ENCODE results near the gene IQCN. TPM values are rescaled to one million over a fixed set of nuclear protein-coding genes. Genes with fewer than 3 reads are reported as not detected.

The IQCN gene
- total RNA-seq, 1 donor from 2014 or later = 0.47 TPM

DNA sequence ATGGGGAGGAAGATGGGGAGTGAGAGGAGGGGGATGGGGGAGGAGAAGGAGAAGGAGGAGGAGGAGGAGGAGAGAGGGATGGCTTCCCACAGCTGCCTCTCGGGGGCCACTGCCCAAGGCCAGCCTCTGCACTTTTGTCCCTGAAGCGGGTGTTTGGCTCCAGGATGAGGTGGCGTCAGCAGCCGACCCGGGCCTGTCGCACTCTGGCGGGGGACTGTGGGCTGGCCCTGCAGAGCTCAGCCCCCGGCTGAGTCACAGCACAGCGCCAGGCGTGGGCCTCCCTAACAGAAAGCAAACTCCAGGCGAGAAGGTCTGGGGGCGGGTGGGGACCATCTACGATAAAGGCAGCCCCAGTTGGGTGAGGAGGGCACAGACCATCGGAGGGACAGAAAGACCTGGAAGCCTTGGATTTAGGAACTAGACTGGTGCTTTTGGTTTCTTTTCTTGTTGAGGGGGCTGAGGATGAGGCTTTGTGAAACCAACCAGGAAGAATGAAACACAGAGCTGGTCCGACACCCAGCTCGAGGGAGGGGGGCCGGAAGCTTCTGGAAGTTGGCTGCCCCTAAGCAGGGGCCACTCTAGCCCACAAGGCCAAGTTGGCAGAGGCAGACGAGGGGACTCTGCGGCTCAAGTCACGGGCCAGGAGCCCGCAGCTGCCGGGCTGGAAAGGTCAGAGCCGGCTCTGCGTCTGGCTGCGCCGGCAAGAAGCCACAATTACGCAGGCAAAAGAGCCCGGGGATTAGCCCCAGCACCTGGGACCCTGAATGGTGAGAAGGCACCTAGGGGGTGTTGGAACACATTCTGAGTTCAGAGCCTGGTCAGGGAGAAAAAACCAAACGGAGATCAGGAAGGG is 30.4 kb upstream of the IQCN start:
- peak; percentile 71 for DNase-seq

DNA sequence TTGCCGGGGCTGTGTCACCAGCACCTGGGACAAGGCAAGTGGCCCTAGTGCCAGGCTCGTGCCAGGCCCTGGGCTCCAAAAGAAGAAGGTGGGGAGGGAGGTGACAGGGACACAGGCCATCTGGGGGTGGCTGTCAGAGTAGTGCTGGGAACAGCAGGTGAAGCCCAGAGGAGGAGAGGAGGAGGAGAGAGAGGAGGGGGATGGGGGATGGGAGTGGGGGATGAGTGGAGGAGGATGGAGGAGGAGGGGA is 29.9 kb upstream of the IQCN start:
- no peak for DNase-seq

DNA sequence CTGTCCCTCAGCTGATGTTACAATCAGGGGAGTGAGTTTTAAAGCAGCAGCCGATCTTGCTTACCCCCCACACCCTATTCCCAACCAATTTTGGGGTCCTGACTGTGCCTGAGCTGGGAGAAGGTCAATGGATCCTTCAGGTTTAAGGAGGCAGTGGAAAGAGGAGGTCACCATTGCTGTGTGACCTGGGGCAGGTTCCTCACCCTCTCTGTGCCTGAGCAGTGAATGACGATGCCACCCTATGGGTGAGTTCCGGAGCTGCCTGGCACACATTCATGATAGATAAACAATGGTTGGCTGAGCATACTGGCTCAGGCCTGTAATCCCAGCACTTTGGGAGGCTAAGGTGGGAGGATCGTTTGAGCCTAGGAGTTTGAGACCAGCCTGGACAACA is 27.5 kb upstream of the IQCN start:
- no peak for DNase-seq

DNA sequence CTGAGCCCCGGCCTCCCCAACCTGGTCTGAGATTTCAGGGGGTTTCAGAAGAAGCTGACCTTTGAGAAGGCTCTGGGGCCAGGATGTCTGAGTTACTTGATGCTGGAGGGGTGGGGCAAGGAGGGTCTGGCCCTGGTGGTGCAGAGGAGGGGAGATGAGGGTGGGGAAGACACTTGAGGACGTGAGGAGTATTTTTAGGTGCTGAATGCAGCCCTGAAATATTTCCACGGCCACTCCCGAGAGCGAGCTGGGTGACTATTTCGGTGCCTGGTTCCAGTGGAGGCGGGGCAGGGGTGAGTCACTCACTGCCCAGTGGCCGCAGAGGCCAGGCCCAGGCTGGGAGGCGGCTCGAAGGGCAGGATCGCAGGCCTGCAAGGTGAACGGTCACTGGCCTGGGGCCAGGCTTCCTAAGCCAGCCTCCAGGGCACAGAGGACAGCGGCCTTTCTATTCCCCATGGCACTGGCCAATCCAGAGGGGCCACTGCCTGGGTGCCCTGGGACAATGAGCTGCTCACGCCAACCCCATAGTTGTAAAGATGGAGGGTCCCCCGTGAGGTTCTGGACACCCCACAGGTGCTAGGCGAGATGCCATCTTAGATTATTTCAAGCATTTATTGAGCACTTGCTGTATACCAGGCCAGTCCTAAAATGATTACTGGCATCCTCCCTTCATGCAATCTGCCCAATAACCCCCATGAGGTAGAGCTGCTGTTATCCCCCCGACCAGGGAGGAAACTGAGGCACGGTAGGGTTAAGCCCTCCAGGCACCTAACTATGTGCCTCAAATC is 26.9 kb upstream of the IQCN start:
- no peak for DNase-seq

DNA sequence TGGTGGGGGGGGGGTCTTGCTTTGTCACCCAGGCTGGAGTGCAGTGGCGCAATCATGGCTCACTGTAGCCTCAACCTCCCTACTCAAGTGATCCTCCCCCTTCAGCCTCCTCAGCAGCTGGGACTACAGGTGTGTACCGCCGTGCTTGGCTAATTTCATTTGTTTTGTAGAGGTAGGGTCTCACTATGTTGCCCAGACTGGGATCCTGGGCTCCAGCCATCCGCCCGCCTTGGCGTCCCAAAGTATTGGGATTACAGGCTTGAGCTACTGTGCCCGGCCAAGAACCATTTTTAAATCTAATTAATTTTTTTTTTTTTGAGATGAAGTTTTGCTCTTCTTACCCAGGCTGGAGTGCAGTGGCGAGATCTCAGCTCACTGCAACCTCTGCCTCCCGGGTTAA is 25.4 kb upstream of the IQCN start:
- no peak for DNase-seq

DNA sequence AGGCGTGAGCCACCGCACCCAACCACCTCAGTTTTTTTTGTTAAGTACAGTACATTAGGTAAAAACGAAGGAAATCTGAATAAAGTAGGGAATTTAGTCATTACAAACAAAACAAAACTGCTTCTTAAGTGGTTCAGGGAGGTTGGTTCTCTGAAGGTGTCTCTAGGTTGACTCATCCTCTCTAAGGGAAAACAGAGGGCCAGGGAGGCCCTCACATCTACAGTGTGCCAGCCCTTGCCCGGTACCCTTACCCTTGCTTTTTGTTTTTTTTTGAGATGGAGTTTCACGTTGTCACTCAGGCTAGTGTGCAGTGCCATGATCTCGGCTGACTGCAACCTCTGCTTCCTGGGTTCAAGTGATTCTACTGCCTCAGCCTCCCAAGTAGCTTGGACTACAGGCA is 24.3 kb upstream of the IQCN start:
- DNase-seq = no peak

DNA sequence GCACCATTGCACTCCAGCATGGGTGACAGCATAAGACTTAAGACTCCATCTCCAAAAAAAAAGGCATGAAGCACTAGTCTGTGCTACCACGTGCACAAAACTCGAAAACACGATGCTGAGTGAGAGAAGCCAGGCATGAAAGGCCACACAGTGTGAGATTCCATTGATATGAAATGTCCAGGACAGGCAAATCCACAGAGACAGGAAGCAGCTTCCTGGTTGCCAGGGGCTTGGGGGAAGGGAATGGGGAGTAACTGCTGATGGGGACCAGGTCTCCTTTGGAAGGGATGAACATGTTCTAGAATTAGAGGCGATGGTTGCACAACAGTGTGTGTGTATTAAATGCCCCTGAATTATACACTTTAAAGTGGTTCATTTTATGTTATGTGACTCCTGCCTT is 23.1 kb upstream of the IQCN start:
- no peak for DNase-seq

DNA sequence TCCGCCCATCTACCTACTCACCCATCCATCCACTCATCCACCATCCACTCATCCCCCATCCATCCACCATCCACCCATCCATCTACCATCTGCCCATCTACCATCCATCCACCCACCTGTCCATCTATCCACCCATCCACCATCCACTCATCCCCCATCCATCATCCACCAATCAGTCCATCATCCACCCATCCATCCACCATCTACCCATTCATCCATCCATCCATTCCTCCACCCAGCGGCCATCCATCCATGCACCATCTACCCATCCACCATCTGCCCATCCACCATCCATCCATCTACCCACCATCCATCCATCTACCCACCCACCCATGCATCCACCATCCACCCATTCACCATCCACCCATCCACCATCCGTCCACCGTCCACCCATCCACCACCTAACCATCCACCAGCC is 20.8 kb upstream of the IQCN start:
- no peak for DNase-seq

DNA sequence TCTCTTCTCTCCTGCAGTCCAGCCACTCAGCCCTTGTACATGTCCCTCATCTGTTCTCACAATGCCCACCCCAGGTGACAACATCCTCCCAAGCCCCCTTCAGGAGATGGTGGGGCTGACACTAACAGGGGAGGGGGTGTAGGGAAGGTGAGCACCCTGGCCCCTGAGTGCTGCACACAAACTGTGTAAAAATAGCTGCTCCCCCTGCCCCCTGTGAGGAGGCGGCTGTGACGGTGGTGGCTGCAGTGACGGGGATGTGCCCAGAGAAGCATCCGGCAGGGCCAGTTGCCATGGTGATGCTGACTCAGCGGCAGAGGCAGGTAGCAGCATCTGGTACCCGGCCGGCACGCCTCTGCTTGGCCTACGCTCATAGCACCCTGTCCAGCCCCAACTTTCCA is 20.2 kb upstream of the IQCN start:
- peak; percentile 82 for DNase-seq

DNA sequence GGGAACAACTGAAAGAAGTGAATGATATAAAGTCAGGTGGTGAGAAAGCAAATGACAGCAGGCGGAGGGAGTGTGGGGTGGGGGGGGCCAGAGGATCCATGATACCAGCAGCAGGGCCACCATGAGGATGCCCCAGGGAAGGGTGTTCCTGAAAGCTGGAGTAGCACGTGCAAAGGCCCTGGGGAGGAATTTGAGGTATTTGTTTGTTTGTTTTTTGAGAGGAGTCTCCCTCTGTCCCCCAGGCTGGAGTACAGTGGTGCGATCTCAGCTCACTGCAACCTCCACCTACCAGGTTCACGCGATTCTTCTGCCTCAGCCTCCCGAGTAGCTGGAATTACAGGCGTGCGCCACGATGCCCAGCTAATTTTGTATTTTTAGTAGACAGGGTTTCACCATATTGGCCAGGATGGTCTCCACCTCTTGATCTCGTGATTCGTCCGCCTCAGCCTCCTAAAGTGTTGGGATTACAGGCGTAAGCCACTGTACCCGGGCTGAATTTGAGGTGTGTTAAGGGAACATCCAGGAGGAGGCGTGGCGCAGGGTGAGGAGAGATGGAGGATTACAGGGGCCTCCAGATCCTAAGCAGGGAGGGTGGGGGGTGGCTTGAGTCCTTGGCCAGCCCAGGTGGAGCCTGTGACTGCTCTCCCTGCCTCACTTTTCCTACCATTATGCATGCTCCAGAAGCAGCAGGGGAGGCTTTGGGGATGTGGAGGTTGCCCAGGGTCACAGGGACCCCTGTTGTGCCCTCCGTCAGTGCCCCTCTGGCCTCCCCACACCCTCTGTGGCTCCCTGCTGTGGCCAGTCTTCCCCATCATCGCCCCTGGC is 19.6 kb upstream of the IQCN start:
- DNase-seq = no peak

DNA sequence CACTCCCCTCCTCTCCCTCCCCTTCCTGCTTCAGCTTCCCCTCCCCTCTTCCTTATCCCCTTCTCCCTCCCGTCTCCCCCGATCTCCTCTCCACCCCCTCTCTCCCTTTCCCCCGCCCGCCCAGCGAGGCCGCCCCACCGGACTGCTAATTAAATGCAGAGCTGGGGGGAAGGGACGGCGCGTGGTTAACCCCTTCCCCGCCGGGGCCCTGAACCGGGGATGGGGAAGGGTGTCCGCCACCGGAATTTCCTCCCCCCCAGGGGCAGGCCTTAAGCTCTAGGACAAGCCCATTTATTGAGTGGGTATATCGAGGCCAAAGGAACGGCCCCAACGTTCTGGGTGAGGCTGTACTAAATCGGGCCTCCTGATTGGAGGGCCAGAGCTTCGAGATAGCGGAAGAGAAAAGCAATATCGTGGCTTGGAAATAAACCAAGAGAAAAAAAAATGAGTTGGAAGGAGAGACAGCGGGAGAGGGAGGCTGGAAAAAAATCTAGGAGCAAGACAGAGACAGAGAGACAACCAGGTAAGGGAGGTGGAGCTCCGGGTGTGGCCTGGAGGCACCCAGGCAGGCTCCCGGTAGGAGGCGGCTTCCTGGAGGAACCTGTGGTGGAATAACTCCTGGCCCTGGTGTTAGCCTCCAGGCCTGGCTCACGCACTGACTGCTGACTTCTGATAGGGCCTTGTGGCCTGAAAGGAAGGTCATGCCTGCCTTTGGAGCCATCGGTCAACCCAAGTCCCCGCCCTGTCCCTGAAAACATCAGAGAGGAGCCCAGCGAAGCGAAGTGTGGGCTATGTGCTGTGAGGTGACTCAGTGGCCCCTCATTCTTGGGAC is 18.8 kb upstream of the IQCN start:
- DNase-seq = peak; percentile 58

DNA sequence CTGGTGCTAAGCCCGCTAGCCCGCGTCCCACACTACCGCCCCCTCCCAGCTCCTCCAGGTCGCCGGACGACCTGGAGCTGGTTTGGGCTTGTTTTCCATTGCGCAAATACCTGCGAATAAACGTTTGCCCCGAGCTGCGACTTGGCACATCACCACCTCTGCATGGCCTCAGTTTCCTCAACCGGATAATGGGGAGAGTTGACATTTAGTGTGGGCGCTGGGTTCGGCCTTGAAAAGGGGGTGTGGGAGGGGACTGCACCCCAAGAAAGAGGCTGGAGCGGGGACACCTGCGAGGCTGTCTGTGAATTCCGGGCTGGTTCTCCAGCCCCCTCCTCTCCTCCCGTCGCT is 18.2 kb upstream of the IQCN start:
- DNase-seq = no peak

DNA sequence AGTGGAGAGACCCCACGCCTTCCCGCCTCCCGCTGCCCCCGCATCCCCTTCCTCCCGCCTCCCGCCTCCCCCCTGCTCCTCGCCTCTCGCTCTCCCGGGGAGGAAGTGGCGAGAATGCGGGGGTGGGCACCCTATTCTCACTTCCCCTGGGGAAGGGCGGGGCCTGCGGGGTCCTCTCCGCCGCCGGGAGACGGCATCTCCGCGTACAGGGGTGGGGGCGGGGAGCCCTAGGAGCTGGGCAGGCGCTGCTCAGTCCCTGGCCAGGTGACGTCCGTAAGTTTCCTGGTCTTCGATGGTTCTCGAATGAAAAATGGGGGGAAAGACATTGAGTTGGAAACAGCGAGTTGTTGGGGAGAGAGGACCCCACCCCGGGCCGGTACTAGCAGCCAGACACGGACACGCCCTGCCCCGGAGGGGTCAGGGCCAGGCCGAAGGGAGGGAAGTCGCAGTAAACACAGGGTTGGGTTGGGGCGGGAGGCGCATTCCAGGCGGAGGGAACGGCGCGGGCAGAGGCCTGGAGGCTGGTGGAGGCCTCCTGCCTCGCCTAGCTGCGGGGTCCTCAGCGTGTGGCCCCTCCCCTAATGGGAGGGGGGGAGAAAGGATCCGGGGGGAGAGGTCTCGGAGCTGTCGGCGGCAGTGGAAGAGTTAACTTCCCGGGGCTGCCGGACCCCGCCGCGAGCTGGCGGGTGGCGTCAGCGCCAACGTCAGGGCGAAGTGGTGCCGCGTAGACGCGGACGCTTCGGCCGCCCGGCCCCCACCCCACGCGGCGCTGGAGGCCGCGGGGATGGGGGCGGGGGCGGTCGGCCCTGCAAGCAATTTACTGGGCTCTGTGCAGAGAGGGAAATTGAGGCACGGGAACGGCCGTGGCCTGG is 17.6 kb upstream of the IQCN start:
- DNase-seq = peak; percentile 71

DNA sequence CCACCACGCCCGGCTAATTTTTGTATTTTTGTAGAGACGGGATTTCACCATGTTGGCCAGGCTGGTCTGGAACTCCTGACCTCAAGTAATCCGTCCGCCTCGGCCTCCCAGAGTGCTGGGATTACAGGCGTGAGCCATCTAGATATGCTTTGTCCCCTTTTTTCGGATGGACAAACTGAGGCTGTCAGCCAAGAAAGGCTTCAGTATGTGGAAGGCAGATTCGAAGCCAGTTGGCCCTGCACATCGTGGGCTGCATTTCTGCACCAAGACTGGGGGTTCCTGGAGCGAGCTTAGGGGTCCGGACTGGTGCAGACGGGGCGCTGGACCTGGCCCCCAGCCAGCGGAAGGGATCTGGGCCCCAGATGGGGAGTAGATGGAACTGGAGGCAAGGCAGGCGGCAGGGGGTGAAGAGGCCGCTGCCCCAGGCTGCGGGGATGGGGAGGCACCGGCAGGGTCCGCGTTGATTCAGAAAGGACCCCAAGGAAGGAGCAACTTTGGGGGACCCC is 16.8 kb upstream of the IQCN start:
- DNase-seq = no peak

DNA sequence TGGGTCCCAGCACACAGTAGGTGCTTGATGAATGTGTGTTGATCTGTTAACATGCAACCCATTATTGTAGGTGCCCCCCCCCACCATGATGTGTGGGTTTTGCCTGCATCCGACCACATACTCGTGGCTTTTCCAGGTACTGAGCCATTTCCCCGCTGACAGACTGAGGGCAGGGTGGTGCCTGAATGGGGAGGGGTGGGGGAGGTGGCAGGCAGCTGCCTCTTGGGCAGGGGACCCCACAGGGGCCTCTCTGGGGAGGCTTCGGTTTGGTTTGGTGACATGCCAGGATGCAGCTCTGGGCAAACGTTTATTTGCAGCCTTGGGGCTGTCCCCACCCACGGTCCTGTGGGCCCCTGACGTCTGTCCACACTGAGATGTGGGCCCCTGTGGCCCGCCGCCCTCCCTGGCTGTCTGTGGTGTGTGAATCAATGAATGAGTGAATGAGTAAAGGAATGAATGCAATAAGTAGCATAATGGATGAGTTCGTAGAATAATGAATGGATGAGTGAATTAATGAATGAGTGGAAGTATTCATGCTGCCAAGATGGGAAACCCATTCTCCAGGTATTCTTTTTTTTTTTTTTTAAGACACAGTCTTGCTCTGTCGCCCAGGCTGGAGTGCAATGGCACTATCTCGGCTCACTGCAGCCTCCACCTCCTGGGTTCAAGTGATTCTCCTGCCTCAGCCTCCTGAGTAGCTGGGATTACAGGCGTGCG is 16.2 kb upstream of the IQCN start:
- DNase-seq = no peak

DNA sequence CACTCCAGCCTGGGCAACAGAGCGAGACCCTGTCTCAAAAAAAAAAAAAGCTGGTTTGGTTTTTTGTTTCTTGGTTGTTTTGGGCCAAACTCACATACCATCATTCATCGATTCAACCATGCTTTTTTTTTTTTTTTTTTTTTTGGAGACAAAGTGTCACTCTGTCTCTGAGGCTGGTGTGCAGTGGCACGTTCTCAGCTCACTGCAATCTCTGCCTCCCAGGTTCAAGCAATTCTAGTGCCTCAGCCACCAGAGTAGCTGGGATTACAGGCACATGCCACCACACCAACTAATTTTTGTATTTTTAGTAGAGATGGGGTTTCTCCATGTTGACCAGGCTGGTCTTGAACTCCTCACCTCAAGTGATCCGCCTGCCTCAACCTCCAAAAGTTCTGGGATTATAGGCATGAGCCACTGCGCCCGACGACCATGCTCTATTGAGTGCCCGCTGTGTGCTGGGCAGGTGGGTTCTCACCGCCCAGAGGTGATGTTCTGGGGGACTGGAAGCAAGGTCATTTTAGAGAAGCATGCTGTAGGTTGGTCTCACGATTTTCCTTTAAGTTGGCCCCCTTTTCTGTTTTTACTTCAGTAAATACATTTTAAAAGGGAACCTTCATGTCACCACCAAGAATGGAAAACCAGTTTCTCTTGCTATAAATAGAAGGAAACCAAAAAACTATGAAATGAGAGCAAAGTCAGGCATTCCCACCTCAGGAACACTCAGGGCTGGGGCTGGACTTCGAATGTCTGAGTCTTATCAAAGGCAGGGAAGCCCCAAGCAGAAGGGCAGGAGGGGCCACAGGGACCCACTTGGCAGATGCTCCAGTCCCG is 15.4 kb upstream of the IQCN start:
- DNase-seq = no peak

DNA sequence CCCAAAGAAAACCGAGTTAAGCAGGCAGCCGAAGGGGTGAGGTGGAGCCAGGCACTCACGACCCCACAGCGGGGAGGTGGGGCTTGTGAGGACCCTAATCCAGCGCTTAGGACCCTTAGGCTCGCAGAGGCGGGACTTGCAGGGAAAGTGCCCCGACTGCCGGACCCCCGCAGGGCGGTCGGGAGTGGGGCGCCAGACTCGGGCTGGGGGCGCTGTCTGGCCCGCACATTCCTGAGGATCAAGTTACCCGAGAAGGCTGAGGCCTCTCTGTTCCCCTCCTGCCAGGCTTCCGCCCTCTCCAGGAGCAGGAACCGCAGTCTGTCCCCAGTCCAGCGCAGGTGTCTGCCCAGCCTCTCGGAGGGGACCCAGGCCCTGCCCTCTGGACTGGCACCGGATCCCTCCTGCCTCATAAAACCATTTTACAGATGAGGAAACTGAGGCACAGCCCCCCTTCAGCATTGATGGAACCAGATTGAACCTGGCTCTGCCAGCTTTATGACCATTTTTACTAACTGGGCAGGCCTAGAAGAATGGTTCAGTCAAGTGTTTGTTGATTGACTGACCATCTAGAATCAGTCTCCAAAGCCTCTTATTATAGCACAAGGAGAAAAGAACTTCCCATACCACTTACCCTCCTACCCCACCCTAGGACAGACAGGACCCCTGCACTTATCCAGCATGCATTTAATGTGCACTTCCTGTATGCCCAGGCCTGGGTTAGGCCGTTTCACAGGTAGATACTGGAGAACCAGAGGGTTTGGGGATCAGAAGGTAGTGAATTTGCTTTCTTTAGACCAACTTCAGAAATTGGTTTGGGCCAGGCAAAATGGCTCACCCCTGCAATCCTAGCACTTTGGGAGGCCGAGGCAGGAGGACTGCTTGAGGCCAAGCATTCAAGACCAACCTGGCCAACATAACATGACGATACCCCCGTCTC is 13.9 kb upstream of the IQCN start:
- DNase-seq = no peak

DNA sequence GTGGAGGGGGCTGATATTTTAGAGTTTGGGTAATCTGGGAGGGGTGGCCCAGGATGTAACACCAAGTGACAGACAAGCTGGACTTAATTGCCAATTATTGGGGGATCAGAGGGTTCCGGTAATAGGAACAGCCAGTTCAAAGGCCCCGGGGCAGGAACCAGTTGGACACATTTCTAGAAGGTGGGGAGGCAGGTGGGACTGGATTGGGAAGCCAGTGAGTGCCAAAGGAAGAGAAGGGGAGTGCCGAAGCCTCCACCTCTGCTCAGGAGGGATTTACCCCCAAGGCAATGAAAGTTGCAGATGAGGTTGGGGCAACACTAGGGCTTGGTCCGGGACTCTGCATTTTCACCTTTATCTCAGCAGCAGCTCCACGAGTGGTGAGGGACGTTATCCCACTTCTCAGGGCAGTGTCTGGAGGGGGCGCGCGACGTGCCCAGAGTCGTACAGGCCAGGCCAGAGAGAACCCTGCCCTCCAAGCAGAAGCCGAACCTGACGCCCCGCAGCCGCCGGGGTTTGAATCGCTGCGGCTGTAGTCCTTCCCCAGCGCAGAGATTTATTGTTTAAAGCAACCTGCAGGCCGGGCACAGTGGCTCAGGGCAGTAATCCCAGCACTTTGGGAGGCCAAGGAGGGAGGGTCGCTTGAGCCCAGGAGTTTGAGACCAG is 12.9 kb upstream of the IQCN start:
- no peak for DNase-seq

Measured in occipital lobe (tissue), 2 donors.